Natural killer cell treated with Interleukin-12 subunit alpha and Interleukin-12 subunit beta and Interleukin-15 and Interleukin-18, amount 100 ng/mL, for 72 hours (primary cell): ENCODE results near the gene CTSS. TPM values are rescaled to one million over a fixed set of nuclear protein-coding genes. Genes with fewer than 3 reads are reported as not detected.
"Not testable (repeated sequence)": the region's sequence is repeated elsewhere in the genome, so short reads cannot be mapped to it uniquely, and the experiment has no call there.

Source experiments
- ATAC-seq, 2 donors: fragments of 150-1000 bp; cut with Tn5 transposase in 1 of 2; sonication (Bioruptor Pico), chemical (Tn5 transposase) in 1 of 2; 2 replicates each; pipeline ENCODE4 v1.10.0; 2021
- DNase-seq: peaks from one replicate; pipeline ENCODE4 v3.0.0; 2022; ENCODE audit warnings: low spot score
- H3K27ac Mint-ChIP-seq, 2 donors: 1 replicate in 1 of 2; 2 replicates in 1 of 2; pipeline ENCODE4 v1.8.0; 2022; ENCODE audit warnings: mixed read lengths in 2 of 2, mild to moderate bottlenecking in 1 of 2, moderate library complexity in 1 of 2
- H3K27me3 Mint-ChIP-seq, 2 donors: 1 replicate in 1 of 2; 2 replicates in 1 of 2; pipeline ENCODE4 v1.8.0; 2022; ENCODE audit warnings: mixed read lengths in 2 of 2
- H3K36me3 Mint-ChIP-seq: one replicate; pipeline ENCODE4 v1.8.0; 2022; ENCODE audit warnings: mixed read lengths
- H3K4me1 Mint-ChIP-seq, 2 donors: 1 replicate in 1 of 2; 2 replicates in 1 of 2; pipeline ENCODE4 v1.8.0; 2022; ENCODE audit warnings: low read depth in 2 of 2, mixed read lengths in 2 of 2, mild to moderate bottlenecking in 1 of 2
- H3K4me3 Mint-ChIP-seq: one replicate; pipeline ENCODE4 v1.8.0; 2022; ENCODE audit warnings: mixed read lengths
- H3K9me3 Mint-ChIP-seq: 2 replicates; pipeline ENCODE4 v1.8.0; 2022; ENCODE audit warnings: mixed read lengths
- total RNA-seq, 2 donors: library from RNA; stranded (reverse); gene quantifications; one replicate each; pipeline ENCODE4 v1.2.3, GENCODE V29; 2022

CTSS gene
- total RNA-seq, 2 donors from 2014 or later, result 76.2 to 248 TPM

DNA sequence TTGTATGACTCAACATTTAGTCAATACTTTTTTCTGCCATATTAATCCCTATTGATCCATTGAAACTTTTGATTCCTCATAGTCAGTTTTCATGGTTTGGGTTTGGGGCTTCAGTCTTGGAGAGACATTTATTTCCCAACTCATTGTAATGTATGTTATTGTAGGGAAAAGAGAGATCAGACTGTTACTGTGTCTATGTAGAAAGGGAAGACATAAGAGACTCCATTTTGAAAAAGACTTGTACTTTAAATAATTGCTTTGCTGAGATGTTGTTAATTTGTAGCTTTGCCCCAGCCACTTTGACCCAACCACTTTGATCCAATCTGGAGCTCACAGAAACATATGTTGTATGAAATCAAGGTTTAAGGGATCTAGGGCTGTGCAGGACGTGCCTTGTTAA lies 56.5 kb downstream of the CTSS start:
- H3K4me3 Mint-ChIP-seq, result peak overlapping the region; percentile 27
- H3K36me3 Mint-ChIP-seq, H3K9me3 Mint-ChIP-seq, H3K27ac Mint-ChIP-seq, ATAC-seq, H3K27me3 Mint-ChIP-seq, DNase-seq, H3K4me1 Mint-ChIP-seq: not testable (repeated sequence)

DNA sequence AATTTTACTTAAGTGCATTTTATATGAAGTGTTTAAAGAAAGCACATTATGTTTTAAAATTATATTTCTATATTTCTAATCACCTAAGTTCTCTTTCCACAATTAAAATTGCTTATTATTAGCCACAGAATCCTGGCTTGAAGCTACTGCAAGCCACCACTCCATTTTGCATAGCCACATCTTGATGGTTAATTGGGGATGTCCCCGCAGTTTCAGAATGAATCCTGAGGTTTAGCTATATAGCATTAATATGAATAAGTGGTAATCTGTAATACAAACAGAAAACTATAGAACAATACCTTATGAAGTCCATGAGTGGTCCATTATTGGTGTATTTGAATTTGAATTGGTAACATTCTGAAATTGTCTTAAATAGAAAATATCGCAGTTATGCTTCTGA lies 57.0 kb downstream of the CTSS start:
- H3K27ac Mint-ChIP-seq, result no peak overlapping the region
- H3K4me3 Mint-ChIP-seq, result peak overlapping the region; percentile 27
- no peaks in the 10 kb centered on the region for H3K27me3 Mint-ChIP-seq
- DNase-seq (no peak), ATAC-seq (peak; percentile 79 to 88)
- no peaks in the 10 kb centered on the region for H3K36me3 Mint-ChIP-seq
- H3K4me1 Mint-ChIP-seq, result peaks cover 6% of the 10 kb centered on the region in 2 donors
- no peaks in the 10 kb centered on the region for H3K9me3 Mint-ChIP-seq

DNA sequence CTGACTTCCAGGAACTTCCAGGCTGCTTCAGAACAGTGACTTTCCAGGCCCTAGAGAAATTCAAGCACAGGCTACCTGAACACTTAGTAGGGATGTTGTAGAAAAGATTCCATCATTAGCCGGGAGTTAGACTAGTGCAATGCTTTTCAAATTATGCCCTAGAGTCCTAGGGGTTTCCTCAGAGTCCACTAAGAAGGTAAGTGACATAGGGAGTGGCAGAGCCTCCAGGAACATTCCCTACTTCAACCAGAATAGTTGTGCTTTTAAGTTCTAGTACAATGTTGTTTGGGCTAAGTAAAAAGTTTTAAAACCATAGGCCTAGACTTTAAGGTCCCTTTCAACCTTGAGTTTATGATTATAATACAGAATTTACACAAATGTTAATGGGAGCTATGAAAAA lies 59.5 kb downstream of the CTSS start:
- no peaks in the 10 kb centered on the region for H3K36me3 Mint-ChIP-seq
- ATAC-seq (no peak), DNase-seq (no peak)
- H3K27me3 Mint-ChIP-seq, result peaks cover 0 to 2% of the 10 kb centered on the region in 2 donors
- H3K4me3 Mint-ChIP-seq, result no peak overlapping the region
- H3K4me1 Mint-ChIP-seq, result peaks cover 6% of the 10 kb centered on the region in 2 donors
- no peaks in the 10 kb centered on the region for H3K9me3 Mint-ChIP-seq
- no peak overlapping the region for H3K27ac Mint-ChIP-seq

DNA sequence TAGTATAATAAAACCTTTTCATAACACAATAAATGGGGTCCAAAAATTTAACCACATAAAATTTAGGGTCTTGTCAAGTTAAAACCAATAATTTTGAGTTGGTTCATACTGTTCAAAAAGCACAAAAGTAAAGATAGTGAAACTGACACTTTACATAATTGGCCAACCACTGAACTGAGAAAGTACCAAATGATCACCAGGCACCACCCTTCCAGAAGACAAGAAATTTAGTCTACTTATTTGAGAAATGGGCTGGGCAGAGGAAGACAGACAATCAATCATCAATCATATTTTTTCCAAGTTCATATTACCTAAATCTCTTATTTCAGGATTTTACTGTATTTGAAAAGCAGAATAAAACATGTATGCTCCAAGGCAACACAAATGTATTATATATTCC lies 62.2 kb downstream of the CTSS start:
- DNase-seq, result no peak
- H3K36me3 Mint-ChIP-seq, result no peaks in the 10 kb centered on the region
- peaks cover 0 to 6% of the 10 kb centered on the region in 2 donors for H3K27me3 Mint-ChIP-seq
- ATAC-seq, result no peak
- no peak overlapping the region for H3K4me3 Mint-ChIP-seq
- H3K9me3 Mint-ChIP-seq, result no peaks in the 10 kb centered on the region
- H3K4me1 Mint-ChIP-seq, result no peaks in the 10 kb centered on the region
- H3K27ac Mint-ChIP-seq, result no peak overlapping the region

DNA sequence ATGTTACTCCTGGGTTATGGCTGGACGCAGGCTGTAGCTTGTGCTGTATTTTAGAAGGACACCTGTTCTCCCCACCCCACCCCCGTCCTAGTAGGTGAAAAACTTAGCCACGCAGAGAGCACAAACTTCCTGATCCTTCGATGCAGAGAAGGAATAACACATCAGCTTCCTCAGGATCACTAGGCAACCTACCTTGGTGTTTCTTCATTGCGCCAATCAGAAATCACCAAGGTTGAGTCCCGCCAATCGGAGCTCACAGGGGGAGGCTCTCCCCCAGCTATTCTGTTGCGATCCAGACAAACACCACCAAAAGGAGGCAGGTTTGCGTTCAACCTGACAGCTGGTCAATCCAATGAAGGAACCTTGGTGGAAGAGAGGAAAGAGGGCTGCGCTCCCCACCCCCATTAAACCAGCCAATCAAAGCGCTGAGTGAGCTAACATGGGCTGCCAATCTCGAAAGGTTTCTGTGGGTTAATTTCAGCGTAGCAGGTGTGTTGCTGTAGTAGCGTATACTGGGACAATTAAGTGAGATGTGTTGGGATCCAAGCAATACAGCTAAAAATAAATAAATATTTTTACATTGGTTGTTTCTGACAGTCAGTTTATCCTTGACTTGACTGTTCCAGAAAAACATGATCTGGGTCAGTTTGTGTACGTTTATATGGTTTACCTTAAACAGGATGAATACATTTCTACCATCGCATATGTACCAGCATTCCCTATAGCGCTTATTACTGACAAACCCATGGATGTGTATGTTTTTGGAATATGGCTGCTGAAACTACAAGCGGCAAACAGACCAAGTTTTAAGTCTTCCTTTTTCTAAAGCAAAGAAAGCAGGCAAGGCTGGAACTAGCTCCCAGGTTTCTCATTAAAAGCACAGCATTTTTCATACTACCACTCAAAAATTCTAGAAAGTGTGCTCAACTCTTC lies 68.3 kb downstream of the CTSS start, which contains the start of gene GOLPH3L:
GOLPH3L (minus strand) TSS at position 160 of the 933 bp plus-strand sequence. CDS start 2,316 bp downstream, outside the sequence.
- Mint-ChIP-seq H3K36me3 (no peaks in the 10 kb centered on the region), H3K27ac (peak within 1 kb of the TSS; percentile 70 to 84), H3K9me3 (no peaks in the 10 kb centered on the region), H3K4me1 (peaks cover 7 to 20% of the 10 kb centered on the region in 2 donors), H3K4me3 (peak within 1 kb of the TSS; percentile 95), H3K27me3 (peaks cover 0 to 4% of the 10 kb centered on the region in 2 donors)
- DNase-seq (peak; percentile 93), ATAC-seq (peak; percentile 100)

DNA sequence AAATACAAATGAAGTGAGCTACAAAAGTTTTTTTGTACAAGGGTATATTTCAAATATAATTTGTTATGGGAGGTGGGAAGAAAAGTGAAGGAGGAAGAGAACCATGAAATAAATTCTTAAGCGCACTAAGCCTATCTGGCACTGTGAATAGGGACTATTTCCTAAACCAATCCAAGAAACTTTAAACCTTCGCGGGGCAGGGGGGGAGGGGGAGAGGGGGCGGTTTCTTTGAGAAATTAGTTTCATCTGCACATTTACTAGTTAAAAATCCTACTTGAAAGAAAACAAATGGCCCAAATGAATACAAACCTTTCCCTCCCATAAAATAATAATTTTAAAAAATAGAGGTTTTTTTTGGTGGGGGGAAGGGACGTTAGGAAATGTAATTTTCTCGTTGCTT lies 69.0 kb downstream of the CTSS start:
- peaks cover 7 to 20% of the 10 kb centered on the region in 2 donors for H3K4me1 Mint-ChIP-seq
- no peaks in the 10 kb centered on the region for H3K9me3 Mint-ChIP-seq
- H3K36me3 Mint-ChIP-seq, result no peaks in the 10 kb centered on the region
- ATAC-seq, result no peak
- peak overlapping the region; percentile 95 for H3K4me3 Mint-ChIP-seq
- DNase-seq, result no peak
- peak overlapping the region; percentile 70 to 84 for H3K27ac Mint-ChIP-seq
- H3K27me3 Mint-ChIP-seq, result peaks cover 0 to 4% of the 10 kb centered on the region in 2 donors

DNA sequence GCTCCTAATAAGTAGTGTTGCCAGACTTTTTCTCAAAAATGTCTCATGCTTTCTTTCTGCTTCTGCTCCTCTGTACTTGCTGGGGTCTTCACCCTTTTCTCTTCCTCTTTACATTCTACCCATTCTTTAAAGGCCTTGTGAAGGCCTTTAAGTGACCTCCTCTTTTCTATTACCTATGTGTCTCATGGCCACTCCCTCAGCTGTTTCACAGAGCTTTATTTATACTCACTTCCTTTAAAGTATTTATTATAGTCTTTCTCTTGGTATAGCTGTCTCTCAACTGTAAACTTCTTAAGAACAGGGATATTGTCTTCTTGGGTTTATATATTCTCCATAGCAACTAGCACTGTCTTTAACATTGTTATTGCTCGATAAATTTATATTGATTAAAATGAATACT lies 69.4 kb downstream of the CTSS start:
- H3K4me1 Mint-ChIP-seq, result peaks cover 7 to 20% of the 10 kb centered on the region in 2 donors
- H3K36me3 Mint-ChIP-seq, result no peaks in the 10 kb centered on the region
- no peaks in the 10 kb centered on the region for H3K9me3 Mint-ChIP-seq
- H3K27ac Mint-ChIP-seq, result peak overlapping the region; percentile 70 to 84
- H3K4me3 Mint-ChIP-seq, result peak overlapping the region; percentile 95
- H3K27me3 Mint-ChIP-seq, result peaks cover 0 to 4% of the 10 kb centered on the region in 2 donors
- DNase-seq, result no peak
- ATAC-seq, result no peak

DNA sequence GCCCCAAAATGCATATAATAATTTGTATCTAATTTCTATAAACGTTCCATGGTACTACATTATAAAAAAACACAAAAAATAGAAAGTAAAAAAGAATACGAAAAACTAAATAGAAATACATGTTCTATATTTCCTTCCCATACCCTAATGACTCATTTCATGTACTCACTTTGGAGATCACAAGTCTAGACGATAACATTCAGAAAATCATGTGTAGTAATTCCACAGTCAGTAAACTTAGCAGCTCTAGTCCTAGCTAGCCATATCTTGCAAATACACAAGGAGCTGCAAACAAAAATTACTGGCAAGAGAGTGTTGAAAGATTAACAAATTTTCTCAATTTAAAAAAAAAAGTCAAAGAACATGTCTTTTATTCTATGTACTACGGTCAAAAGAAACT lies 70.0 kb downstream of the CTSS start:
- peaks cover 0 to 3% of the 10 kb centered on the region in 2 donors for H3K27me3 Mint-ChIP-seq
- no peak overlapping the region for H3K4me3 Mint-ChIP-seq
- no peaks in the 10 kb centered on the region for H3K9me3 Mint-ChIP-seq
- H3K4me1 Mint-ChIP-seq, result peaks cover 7 to 20% of the 10 kb centered on the region in 2 donors
- ATAC-seq (no peak), DNase-seq (no peak)
- no peak overlapping the region for H3K27ac Mint-ChIP-seq
- no peaks in the 10 kb centered on the region for H3K36me3 Mint-ChIP-seq

DNA sequence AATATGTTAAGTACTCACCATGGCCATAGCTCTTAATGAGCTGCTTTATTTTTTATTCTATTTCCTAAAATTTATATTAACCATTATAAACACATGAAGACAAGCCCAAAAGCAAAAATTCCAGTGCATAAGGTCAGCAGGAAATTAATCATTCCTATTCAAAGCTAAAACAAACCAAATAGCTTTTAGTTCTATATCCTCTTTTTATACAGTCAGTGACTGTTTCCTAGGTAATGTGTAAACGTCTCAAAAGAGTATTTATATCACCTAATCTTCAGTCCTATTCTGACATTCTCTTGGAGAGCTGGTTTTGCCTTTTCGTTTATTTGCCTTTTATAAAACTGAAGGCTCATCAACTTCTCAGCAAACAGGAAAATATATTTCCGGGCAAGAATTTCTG lies 72.9 kb downstream of the CTSS start:
- ATAC-seq (no peak), DNase-seq (no peak)
- Mint-ChIP-seq H3K27me3 (no peaks in the 10 kb centered on the region), H3K27ac (no peak overlapping the region), H3K4me3 (no peak overlapping the region), H3K36me3 (peaks cover 6% of the 10 kb centered on the region), H3K4me1 (peaks cover 11 to 22% of the 10 kb centered on the region in 2 donors), H3K9me3 (no peaks in the 10 kb centered on the region)

DNA sequence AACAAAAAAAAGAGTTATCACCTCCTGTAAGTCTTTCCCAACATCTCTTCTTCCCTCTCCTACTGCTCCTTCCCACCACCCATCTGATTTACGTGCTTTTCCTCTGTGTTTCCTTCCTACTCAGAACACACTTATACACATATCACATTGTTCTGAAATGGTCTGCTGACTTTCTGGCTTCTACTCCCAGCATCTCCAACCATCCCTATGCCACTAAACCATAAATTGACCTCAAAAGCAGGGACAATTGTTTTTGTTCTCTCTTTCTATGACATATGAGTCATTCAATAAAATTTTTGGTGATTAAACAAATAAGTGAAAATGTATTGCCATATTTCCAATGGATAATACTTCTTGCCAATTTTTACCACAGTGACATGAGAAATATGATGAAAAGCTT lies 76.8 kb downstream of the CTSS start:
- Mint-ChIP-seq H3K36me3 (peaks cover 6% of the 10 kb centered on the region), H3K4me1 (peaks cover 9 to 11% of the 10 kb centered on the region in 2 donors), H3K27ac (no peak overlapping the region), H3K27me3 (no peaks in the 10 kb centered on the region), H3K9me3 (no peaks in the 10 kb centered on the region), H3K4me3 (no peak overlapping the region)
- no peak for DNase-seq
- no peak for ATAC-seq

DNA sequence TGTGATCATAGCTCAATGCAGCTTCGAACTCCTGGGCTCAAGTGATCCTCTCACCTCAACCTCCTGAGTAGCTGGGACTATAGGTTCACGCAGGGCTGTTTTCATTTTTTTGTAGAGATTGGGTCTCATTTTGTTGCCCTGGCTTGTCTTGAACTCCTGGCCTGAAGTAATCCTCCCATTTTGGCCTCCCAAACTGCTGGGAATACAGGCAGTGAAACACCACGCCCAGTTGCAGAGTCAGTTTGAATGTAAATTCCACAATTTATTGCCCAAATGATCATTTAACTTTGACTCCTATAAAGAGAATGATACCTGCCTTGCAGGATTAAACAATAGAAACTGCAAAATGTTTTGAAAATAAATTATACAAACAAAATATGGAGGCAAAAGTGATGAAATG lies 79.3 kb downstream of the CTSS start:
- H3K4me3 Mint-ChIP-seq, result no peak overlapping the region
- no peaks in the 10 kb centered on the region for H3K27me3 Mint-ChIP-seq
- no peaks in the 10 kb centered on the region for H3K9me3 Mint-ChIP-seq
- peaks cover 11 to 14% of the 10 kb centered on the region in 2 donors for H3K4me1 Mint-ChIP-seq
- ATAC-seq (no peak), DNase-seq (no peak)
- H3K36me3 Mint-ChIP-seq, result peaks cover 6% of the 10 kb centered on the region
- peak overlapping the region in 1 of 2 donors; percentile 25 for H3K27ac Mint-ChIP-seq

DNA sequence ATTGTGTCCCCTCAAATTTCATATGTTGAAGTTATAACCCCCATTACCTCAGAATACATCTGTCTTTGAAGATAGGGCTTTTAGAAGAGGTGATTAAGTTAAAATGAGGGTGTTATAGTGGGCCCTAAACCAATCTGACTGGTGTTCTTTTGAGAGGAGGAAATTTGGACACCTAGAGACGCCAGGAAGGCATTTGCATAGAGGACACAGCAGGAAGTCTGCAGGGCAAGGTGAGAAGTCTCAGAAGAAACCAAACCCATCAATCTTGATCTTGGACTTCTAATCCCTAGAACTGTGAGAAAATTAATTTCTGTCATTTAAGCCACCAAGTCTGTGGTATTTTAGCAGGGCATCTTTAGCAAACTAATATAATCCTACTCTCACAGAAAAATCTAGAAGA lies 81.7 kb downstream of the CTSS start:
- ATAC-seq (peak; percentile 77 to 79), DNase-seq (no peak)
- Mint-ChIP-seq H3K4me3 (peak overlapping the region; percentile 56), H3K9me3 (no peaks in the 10 kb centered on the region), H3K36me3 (peaks cover 5% of the 10 kb centered on the region), H3K4me1 (peaks cover 10 to 14% of the 10 kb centered on the region in 2 donors), H3K27me3 (no peaks in the 10 kb centered on the region), H3K27ac (peak overlapping the region; percentile 51 to 77)
